Measurements from ENCODE around the gene LTA4H. TPM values are rescaled to one million over a fixed set of nuclear protein-coding genes. Genes with fewer than 3 reads are reported as not detected.

The LTA4H gene
- total RNA-seq, 1 experiment from 2014 or later: 66.0 TPM

- intact Hi-C loops (cut with micrococcal nuclease): loop anchor here (5.0 kb wide), 1 partner anchor 133 kb away; no protein-coding TSS in a partner anchor
- CTCF ChIA-PET: interaction anchor here (0.6 to 4.7 kb wide), 11 partner anchors 27 to 529 kb away, joined by 3 to 54 read pairs (median 4); partner anchors contain the start of gene CDK17
- BruUV-seq (replicated peaks): no TSS peak
- POLR2A ChIA-PET: interaction anchor here (1.2 kb wide), 1 partner anchor 133 kb away, joined by 3 read pairs; no protein-coding TSS in a partner anchor
- Mint-ChIP-seq H3K4me3 (ENCODE audit: unreplicated experiment) (no peak overlapping the region), H3K36me3 (ENCODE audit: insufficient read depth, unreplicated experiment) (no peaks in the 10 kb centered on the region), H3K27ac (ENCODE audit: low read depth, unreplicated experiment) (no peak overlapping the region), H3K9me3 (ENCODE audit: unreplicated experiment) (no peaks in the 10 kb centered on the region), H3K4me1 (ENCODE audit: insufficient read depth, unreplicated experiment) (peaks cover 5% of the 10 kb centered on the region), H3K27me3 (ENCODE audit: insufficient read depth, unreplicated experiment) (no peaks in the 10 kb centered on the region)
- TF ChIP-seq CTCF (IDR thresholded peaks at IDR 0.05; ENCODE audit: unreplicated experiment): no peak
- DNase-seq (ENCODE audit: unreplicated experiment): no peak
Observed at GRCh38 chr12:96064271-96064670, 28.9 kb upstream of the LTA4H start.

DNA sequence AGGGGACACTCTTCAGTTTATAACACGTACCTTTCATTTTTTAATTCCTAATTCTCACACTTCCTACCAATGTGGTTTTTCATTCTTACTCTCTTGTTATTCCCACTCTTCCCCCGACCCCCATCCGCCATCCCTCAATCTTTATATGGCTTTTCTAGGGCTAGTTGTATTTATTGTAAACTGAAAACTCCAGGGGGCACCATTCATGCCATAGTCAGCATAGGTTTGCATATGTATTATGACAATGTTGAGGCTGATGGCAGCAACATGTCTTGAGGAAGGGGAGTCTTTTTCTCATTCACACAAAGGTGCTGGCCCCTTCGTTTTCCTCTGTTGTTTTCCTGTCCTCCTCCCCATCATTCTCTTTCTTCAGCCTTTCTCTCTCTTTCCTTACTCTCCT is 27.7 kb upstream of the LTA4H start:
- Mint-ChIP-seq H3K4me1 (ENCODE audit: insufficient read depth, unreplicated experiment) (peaks cover 5% of the 10 kb centered on the region), H3K27me3 (ENCODE audit: insufficient read depth, unreplicated experiment) (no peaks in the 10 kb centered on the region), H3K4me3 (ENCODE audit: unreplicated experiment) (no peak overlapping the region), H3K27ac (ENCODE audit: low read depth, unreplicated experiment) (no peak overlapping the region), H3K36me3 (ENCODE audit: insufficient read depth, unreplicated experiment) (no peaks in the 10 kb centered on the region), H3K9me3 (ENCODE audit: unreplicated experiment) (no peaks in the 10 kb centered on the region)
- peak; percentile 38 for DNase-seq (ENCODE audit: unreplicated experiment)
- CTCF ChIA-PET: interaction anchor here (0.5 to 8.2 kb wide), 9 partner anchors 10 to 1914 kb away, joined by 3 to 190 read pairs (median 7); no protein-coding TSS in a partner anchor
- no TSS peak for BruUV-seq (replicated peaks)
- POLR2A ChIA-PET: no interaction called here
- peak; percentile 8 for TF ChIP-seq CTCF (IDR thresholded peaks at IDR 0.05; ENCODE audit: unreplicated experiment)
- intact Hi-C loops (cut with micrococcal nuclease): loop anchor here (5.0 kb wide), 1 partner anchor 134 kb away; no protein-coding TSS in a partner anchor

DNA sequence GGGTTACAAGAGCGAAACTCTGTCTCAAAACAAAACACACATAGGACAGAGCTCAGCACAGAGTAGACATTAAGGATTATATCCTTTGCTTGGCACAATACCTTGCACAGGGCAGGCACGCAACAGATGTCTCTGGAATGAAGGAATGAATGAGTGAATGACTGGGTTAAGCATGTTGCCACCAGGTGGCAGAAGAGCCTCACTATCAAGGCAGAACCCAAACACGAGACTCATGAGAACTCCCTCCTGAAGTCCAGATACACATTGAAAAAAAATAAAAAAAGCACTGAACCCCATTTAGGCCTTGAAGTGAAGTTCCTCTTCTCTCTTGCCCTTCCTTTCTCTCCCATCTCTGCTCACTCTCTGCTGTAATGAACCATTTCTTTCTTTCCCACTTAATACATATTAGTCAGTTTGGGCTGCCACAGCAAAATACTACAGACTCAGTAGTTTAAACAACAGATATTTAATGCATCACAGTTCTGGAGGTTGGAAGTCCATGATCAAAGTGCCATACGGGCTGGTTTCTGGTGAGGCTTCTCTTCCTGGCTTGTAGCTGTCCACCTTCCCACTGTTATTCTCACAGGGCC is 26.6 kb upstream of the LTA4H start:
- CTCF ChIA-PET: interaction anchor here (0.6 to 8.2 kb wide), 30 partner anchors 9 to 1404 kb away, joined by 3 to 190 read pairs (median 4); partner anchors contain the start of gene CDK17
- BruUV-seq (replicated peaks): no TSS peak
- DNase-seq (ENCODE audit: unreplicated experiment): peak; percentile 87
- POLR2A ChIA-PET: interaction anchor here (1.0 to 1.5 kb wide), 3 partner anchors 26 to 153 kb away, joined by 3 to 4 read pairs (median 3); partner anchors contain the start of gene LTA4H
- peak; percentile 82 for TF ChIP-seq CTCF (IDR thresholded peaks at IDR 0.05; ENCODE audit: unreplicated experiment)
- H3K36me3 Mint-ChIP-seq (ENCODE audit: insufficient read depth, unreplicated experiment): no peaks in the 10 kb centered on the region
- no peaks in the 10 kb centered on the region for H3K9me3 Mint-ChIP-seq (ENCODE audit: unreplicated experiment)
- no peak overlapping the region for H3K4me3 Mint-ChIP-seq (ENCODE audit: unreplicated experiment)
- peaks cover 5% of the 10 kb centered on the region for H3K4me1 Mint-ChIP-seq (ENCODE audit: insufficient read depth, unreplicated experiment)
- H3K27me3 Mint-ChIP-seq (ENCODE audit: insufficient read depth, unreplicated experiment): no peaks in the 10 kb centered on the region
- H3K27ac Mint-ChIP-seq (ENCODE audit: low read depth, unreplicated experiment): no peak overlapping the region
- intact Hi-C loops (cut with micrococcal nuclease): loop anchor here (1.0 to 5.0 kb wide), 5 partner anchors 70 to 454 kb away; no protein-coding TSS in a partner anchor

- DNase-seq (ENCODE audit: unreplicated experiment): no peak
- POLR2A ChIA-PET: interaction anchor here (1.0 to 1.5 kb wide), 3 partner anchors 26 to 154 kb away, joined by 3 to 4 read pairs (median 3); partner anchors contain the start of gene LTA4H
- Mint-ChIP-seq H3K4me1 (ENCODE audit: insufficient read depth, unreplicated experiment) (peaks cover 5% of the 10 kb centered on the region), H3K27ac (ENCODE audit: low read depth, unreplicated experiment) (no peak overlapping the region), H3K27me3 (ENCODE audit: insufficient read depth, unreplicated experiment) (no peaks in the 10 kb centered on the region), H3K4me3 (ENCODE audit: unreplicated experiment) (no peak overlapping the region), H3K9me3 (ENCODE audit: unreplicated experiment) (no peaks in the 10 kb centered on the region), H3K36me3 (ENCODE audit: insufficient read depth, unreplicated experiment) (no peaks in the 10 kb centered on the region)
- CTCF ChIA-PET: interaction anchor here (0.6 to 8.2 kb wide), 30 partner anchors 10 to 1405 kb away, joined by 3 to 190 read pairs (median 4); partner anchors contain the start of genes CDK17 and CFAP54
- intact Hi-C loops (cut with micrococcal nuclease): loop anchor here (5.0 kb wide), 1 partner anchor 136 kb away; no protein-coding TSS in a partner anchor
- TF ChIP-seq CTCF (IDR thresholded peaks at IDR 0.05; ENCODE audit: unreplicated experiment): no peak
- BruUV-seq (replicated peaks): no TSS peak
Observed at GRCh38 chr12:96061323-96061722, 25.9 kb upstream of the LTA4H start.
